Keratinocyte (primary cell): ENCODE results near the gene PRPF40B. TPM values are rescaled to one million over a fixed set of nuclear protein-coding genes. Genes with fewer than 3 reads are reported as not detected.

Source experiments
- DNase-seq: peaks from one replicate; pipeline ENCODE4 v3.0.0-alpha.2; 2011; ENCODE audit warnings: low read depth, missing footprints, low spot score
- FAIRE-seq: peaks from 2 replicates; lab custom pipeline; 2011; peaks lifted over from hg19 to GRCh38; lab: Jason Lieb, UNC
- H2AFZ ChIP-seq: 2 replicates; pipeline ENCODE4 v1.6.0; 2012; ENCODE audit warnings: low read length, control low read depth, inconsistent platforms; ENCODE audit not compliant: control insufficient read depth
- H3K27ac ChIP-seq: 2 replicates; pipeline ENCODE4 v1.5.1; 2011; ENCODE audit warnings: low read length; ENCODE audit not compliant: control insufficient read depth, insufficient read depth
- H3K27me3 ChIP-seq: 3 replicates; pipeline ENCODE4 v1.6.0; 2011; ENCODE audit warnings: low read length; ENCODE audit not compliant: control insufficient read depth, insufficient read depth; ENCODE audit errors: extremely low read depth
- H3K36me3 ChIP-seq, 2 experiments: 2 replicates in 1 of 2; 3 replicates in 1 of 2; pipeline ENCODE4 v1.5.1; 2011; ENCODE audit warnings: low read length in 2 of 2, mild to moderate bottlenecking in 1 of 2; ENCODE audit not compliant: control insufficient read depth in 2 of 2, insufficient read depth in 2 of 2; ENCODE audit errors: extremely low read depth in 1 of 2
- H3K4me1 ChIP-seq: 3 replicates; pipeline ENCODE4 v1.5.1; 2011; ENCODE audit warnings: low read length; ENCODE audit not compliant: control insufficient read depth, insufficient read depth; ENCODE audit errors: extremely low read depth
- H3K4me2 ChIP-seq: 3 replicates; pipeline ENCODE4 v1.6.0; 2011; ENCODE audit warnings: low read depth, low read length; ENCODE audit not compliant: control insufficient read depth, insufficient read depth; ENCODE audit errors: extremely low read depth
- H3K4me3 ChIP-seq, 3 experiments: fragments of 200-600 bp in 1 of 3; sonication (generic) in 1 of 3; 2 replicates in 2 of 3; 3 replicates in 1 of 3; pipeline ENCODE4 v1.5.1; 2011 to 2016; ENCODE audit warnings: low read length in 3 of 3, mild to moderate bottlenecking in 3 of 3, control low read depth in 2 of 3, inconsistent platforms in 1 of 3, low read depth in 1 of 3, mixed read lengths in 1 of 3, mixed run types in 1 of 3, moderate library complexity in 1 of 3; ENCODE audit not compliant: control insufficient read depth in 2 of 3, insufficient read depth in 2 of 3; ENCODE audit errors: extremely low read depth in 1 of 3
- H3K79me2 ChIP-seq: 2 replicates; pipeline ENCODE4 v1.6.0; 2012; ENCODE audit warnings: low read length; ENCODE audit not compliant: control insufficient read depth, insufficient read depth
- H3K9ac ChIP-seq: 3 replicates; pipeline ENCODE4 v1.6.0; 2011; ENCODE audit warnings: low read length; ENCODE audit not compliant: control insufficient read depth, insufficient read depth; ENCODE audit errors: extremely low read depth
- H3K9me1 ChIP-seq: 3 replicates; pipeline ENCODE4 v1.6.0; 2011; ENCODE audit warnings: low read length; ENCODE audit not compliant: control insufficient read depth, insufficient read depth; ENCODE audit errors: extremely low read depth
- H3K9me3 ChIP-seq: 2 replicates; pipeline ENCODE4 v1.5.1; 2012; ENCODE audit warnings: low read depth, low read length; ENCODE audit not compliant: control insufficient read depth
- H4K20me1 ChIP-seq: 3 replicates; pipeline ENCODE4 v1.6.0; 2011; ENCODE audit warnings: low read length; ENCODE audit not compliant: control insufficient read depth, insufficient read depth; ENCODE audit errors: extremely low read depth
- CTCF ChIP-seq, 3 experiments: IDR thresholded peaks in 1 of 3; conservative IDR thresholded peaks in 1 of 3; optimal IDR thresholded peaks in 1 of 3; 2 replicates in 2 of 3; 3 replicates in 1 of 3; pipeline versions ENCODE3 to v1.5.1; 2011; ENCODE audit warnings: low read length in 3 of 3, mild to moderate bottlenecking in 3 of 3, moderate library complexity in 2 of 3, control low read depth in 1 of 3, inconsistent platforms in 1 of 3; ENCODE audit not compliant: insufficient read depth in 2 of 3; ENCODE audit errors: extremely low read depth in 1 of 3
- EZH2 ChIP-seq: IDR thresholded peaks from one replicate; pipeline ENCODE4 v1.6.1; 2012; ENCODE audit warnings: inconsistent platforms, mild to moderate bottlenecking, low read length, moderate library complexity
- dilution Hi-C: fragments of 300-500 bp; cut with MboI; formaldehyde crosslinking; loops from one replicate; pipeline ENCODE4 v1.7.0; 2020; ENCODE audit warnings: low sequenced_read_pairs; ENCODE audit not compliant: extremely low pct_ligation_motif_present
- polyA plus RNA-seq, 5 experiments: library from polyadenylated mRNA; depleted of rRNA in 3 of 5; stranded (reverse) in 3 of 5; stranded (forward) in 1 of 5; unstranded in 1 of 5; fragments of >200 nt; gene quantifications; 1 replicate in 1 of 5; 2 replicates in 3 of 5; 3 replicates in 1 of 5; pipeline versions ENCODE4 v1.2.1 to v1.2.3, GENCODE V29; 2011 to 2012; ENCODE audit warnings: missing spikeins in 2 of 5, low read depth in 1 of 5, low replicate concordance in 1 of 5

Gene PRPF40B
- polyA plus RNA-seq, 1 donor (not counting 4 experiments of a cell fraction or from before 2014, with no cell fraction given): 12.7 TPM

DNA sequence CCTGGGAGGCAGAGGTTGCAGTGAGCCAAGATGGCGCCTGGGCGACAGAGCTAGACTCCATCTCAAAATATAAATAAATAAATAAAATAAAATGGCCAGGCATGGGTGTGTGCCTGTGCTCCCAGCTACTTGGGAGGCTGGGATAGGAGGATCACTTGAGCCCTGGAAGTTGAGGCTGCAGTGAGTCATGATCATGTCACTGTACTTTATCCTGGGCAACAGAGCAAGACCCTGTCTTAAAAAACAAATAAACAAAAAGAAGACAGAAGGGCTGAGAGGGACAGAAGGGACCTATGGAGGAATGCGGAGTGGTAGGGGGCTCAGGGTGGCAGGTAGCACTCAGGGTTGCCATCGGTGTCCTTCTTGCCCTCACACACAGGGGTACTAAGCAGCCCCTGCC is 40.8 kb downstream of the PRPF40B start:
- dilution Hi-C loops: no loop called here
- H3K9me1 ChIP-seq: no peaks in the 10 kb centered on the region

GRCh38 chr12:49664591-49665239 is 41.4 kb downstream of the PRPF40B start:
- peaks cover 10% of the 10 kb centered on the region for H3K4me1 ChIP-seq
- no peak for DNase-seq
- no peaks in the 10 kb centered on the region for H3K36me3 ChIP-seq
- no peak overlapping the region for H3K27ac ChIP-seq
- H3K27me3 ChIP-seq: no peaks in the 10 kb centered on the region
- H3K9me1 ChIP-seq: no peaks in the 10 kb centered on the region
- no peaks in the 10 kb centered on the region for H3K9me3 ChIP-seq
- no peak for TF ChIP-seq EZH2
- TF ChIP-seq CTCF (optimal IDR thresholded peaks at IDR 0.05 in 1 of 3, IDR thresholded peaks at IDR 0.05 in 1 of 3, conservative IDR thresholded peaks at IDR 0.05 in 1 of 3; ENCODE audit: extremely low read depth in 1 of 3, insufficient read depth in 2 of 3, low read length in 3 of 3): no peak
- no peak overlapping the region for H3K4me3 ChIP-seq
- H3K9ac ChIP-seq: no peak overlapping the region
- H3K4me2 ChIP-seq: no peak overlapping the region
- FAIRE-seq: no peak
- H4K20me1 ChIP-seq: no peaks in the 10 kb centered on the region
- dilution Hi-C loops: no loop called here
- no peak overlapping the region for H2AFZ ChIP-seq
- H3K79me2 ChIP-seq: no peaks in the 10 kb centered on the region

More for the DNA sequence above, 40.8 kb downstream of the PRPF40B start:
- no peaks in the 10 kb centered on the region for H4K20me1 ChIP-seq
- H3K9ac ChIP-seq: no peak overlapping the region
- FAIRE-seq: no peak
- H3K27ac ChIP-seq: no peak overlapping the region
- no peak overlapping the region for H3K4me3 ChIP-seq
- H3K27me3 ChIP-seq: no peaks in the 10 kb centered on the region
- H3K4me1 ChIP-seq: peaks cover 10% of the 10 kb centered on the region
- TF ChIP-seq EZH2 (no peak), CTCF (optimal IDR thresholded peaks at IDR 0.05 in 1 of 3, IDR thresholded peaks at IDR 0.05 in 1 of 3, conservative IDR thresholded peaks at IDR 0.05 in 1 of 3; ENCODE audit: extremely low read depth in 1 of 3, insufficient read depth in 2 of 3, low read length in 3 of 3) (no peak)
- no peak for DNase-seq
- H3K79me2 ChIP-seq: no peaks in the 10 kb centered on the region
- no peak overlapping the region for H3K4me2 ChIP-seq
- no peaks in the 10 kb centered on the region for H3K9me3 ChIP-seq
- H2AFZ ChIP-seq: no peak overlapping the region
- H3K36me3 ChIP-seq: no peaks in the 10 kb centered on the region
